GM18511 (cell line): ENCODE results near the gene GRK1.

Experiments
- ATAC-seq: cut with Tn5 transposase; IDR thresholded peaks from one replicate; pipeline ENCODE4 v1.9.1; 2021; ENCODE audit warnings: mild to moderate bottlenecking, moderate library complexity; ENCODE audit not compliant: unreplicated experiment

GRK1 gene

DNA sequence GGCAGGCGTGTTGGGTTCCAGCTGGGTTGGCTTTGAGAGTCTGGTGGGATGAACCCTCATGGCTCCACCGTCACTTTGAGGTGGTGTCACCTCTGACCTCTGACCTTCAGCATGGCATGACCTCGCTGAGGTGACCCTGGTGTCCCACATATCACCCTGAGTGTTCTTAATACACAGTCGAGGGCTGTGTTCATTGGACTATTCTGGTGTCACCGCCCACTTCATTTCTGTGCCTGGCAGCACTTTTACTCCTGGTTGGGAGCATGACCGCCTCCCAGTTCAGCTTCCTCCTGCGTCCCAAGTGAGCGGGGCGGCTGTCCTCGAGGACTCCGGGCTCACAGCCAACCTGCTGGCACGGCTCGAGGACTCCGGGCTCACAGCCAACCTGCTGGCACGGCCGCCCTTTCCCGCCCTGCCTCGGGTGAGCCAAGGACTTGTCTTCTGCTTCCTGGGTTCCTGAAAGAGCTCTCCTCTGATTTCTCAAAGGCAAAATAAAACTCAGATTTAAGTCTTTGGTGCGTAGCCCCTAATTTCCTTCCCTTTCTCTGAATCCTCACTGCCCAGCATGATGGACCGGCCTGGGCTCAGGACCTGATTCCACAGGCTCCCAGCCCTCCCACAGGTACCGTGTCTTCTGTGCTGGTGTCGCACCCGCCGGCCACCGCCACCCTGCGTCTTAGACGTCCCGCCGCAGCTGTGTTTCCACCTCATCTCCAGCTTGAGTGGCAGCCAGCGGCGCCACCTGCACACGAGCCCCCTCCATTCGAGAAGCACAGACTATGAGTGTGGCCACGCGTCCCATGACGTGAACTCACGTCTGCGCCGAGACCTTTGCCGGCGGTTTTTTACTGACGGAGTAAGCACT lies 19.4 kb upstream of the GRK1 start:
- ATAC-seq: no peak

DNA sequence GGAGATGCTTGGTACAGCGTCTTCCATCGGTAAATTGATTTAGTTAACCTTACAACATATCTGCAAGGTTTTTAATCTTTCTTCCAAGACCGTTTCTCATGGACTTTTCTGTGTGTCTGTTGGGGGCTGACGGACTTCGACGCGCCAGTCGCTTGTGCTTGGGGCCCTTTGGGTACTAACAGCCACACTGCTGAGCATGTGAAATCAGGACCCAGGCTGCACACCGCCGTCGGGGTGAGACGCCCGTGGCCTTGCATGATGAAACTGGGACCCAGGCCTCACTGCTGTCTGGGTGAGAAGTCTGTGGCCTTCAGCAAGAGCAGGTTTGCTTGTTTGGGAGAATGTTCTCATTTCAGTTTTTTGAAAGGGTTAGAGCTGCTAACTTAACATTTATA lies 18.8 kb upstream of the GRK1 start:
- ATAC-seq: no peak

DNA sequence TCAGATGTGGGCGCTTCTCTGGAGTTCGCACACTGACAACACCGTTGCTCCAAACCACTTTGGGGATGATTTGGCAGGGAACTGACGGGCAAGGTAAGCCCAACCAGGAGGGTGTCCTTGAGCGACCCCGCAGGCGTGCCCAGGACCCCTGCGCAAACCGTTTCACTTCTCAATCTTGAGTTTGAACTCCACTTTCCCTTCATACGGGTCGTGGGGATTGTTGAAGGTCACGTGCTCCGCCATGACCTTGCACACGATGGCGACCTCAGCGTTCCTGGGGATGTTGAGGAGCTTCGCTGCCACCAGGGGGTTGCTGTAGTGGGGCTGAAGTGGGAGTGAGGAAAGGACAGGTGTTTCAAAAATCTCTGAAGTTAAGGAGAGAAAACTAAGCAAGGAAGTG lies 17.8 kb upstream of the GRK1 start:
- no peak for ATAC-seq

DNA sequence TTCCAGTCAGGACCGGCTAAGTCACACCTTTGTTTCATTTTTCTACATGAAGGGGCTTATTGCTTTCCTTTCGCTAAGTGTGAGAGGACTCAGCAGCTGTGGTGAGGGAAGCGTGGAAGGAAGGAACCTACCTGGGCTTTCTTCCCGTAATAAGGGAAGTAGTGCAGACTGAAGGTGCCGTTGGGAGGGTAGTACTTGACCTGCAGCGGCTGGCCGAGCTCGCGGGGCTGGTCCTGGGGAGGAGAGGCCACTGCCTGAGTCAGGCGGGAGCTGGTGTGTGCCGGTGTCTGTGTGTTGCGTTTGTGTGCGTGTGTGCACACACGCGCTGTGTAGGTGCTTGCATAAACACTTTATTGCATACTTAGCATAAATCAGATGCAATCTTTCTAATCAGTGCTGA lies 16.7 kb upstream of the GRK1 start:
- no peak for ATAC-seq

DNA sequence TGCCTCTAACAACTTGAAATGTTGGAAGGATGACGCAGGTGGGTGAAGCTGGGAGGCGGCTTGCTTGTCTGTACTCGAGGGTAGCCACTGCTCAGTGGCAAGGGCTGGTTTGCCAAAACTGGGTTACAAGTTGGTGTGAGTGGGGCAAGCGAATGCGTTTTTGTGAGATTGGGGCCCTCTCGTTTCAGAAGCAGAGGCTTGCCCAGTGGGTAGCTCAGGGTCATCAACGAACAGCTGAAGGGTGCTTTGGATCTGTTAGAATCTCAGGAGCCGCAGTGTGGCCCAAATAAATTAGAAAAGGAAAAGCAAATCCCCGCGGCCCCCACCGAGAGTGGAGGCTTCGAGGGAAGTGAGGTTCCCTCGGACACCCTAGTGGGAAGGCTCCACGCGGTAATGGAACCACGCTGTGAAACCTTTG lies 16.3 kb upstream of the GRK1 start:
- ATAC-seq: no peak

DNA sequence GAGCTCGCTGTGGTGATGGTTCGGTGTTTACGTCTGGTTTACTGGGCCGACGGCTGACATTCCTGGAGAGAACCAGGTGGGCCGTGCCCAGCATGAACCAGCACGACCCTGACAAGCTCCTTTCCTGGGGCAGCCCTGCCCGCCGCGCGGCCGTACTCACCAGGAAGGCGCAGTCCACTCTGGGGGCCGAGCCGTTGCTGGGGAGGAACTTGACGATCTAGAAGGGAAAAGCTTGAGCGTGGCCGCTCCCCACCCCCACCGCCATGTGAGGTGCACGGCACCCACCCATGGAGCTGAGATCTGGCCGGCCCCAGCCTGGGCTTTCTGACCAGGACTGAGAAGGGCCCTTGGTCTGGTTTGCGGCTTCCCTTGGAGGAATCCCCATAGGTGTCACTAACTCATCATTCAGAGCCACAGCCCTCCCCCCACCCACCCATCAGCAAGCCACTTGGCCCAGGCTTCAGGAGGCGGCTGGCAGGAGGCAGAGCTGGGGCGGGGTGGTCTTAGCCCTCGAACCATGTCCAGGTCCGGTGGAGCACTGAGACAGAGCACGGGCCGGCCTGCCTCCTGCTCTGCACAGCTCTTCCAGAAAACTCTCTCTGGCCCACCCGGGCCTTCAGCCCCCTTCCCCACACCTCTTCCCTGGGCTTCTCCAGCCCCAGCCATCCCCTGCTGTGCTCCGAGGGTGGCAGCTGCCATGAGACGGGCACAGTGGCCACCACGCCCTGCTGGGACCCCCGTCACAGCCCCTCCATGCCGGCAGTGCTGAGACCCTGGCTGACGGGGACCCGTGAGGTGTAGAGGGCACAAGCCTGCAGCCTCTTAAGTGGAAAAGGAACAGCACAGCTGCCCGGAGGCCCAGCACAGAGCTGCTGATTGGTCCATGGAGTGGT lies 15.3 kb upstream of the GRK1 start:
- ATAC-seq: no peak

DNA sequence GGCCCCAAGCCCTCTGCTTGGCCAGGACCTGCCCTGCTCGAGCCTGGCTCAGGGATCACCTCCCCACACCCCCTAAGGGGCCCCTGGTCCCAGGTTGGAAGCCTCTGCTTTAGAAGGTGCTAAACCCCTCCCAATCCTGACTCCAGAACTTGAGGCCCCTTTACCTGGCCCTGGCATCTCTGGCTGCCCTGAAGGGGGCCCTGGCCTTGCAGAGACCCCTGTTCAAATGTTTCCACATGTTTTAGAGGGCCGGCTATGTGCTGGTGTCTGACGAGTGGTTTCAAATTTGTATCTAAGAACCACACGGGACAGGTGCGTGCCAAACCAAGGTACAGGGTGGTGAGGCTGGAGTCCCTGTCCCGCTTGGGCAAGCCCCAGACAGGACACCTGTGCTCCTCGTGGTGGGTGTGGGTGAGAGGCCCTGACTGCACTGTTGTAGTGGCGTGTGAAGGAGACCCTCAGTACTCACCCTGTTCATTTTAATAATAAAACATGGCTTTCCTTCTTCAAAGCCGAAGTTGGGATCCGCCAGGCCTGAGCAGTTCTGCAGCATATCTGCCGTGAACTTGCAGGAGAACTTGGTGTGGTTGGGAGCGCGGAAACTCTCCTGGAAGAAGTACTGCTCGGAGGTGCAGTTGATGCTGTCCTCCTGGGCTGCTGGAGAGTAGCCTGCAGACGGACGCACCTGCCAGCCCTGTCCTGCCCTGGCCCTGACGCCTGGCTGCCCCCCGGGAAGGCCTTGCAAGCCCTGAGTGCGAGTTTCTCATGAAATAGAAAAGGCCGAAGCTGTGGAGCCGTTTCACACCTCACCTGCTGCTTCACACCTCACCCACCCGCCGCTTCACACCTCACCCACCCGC lies 14.4 kb upstream of the GRK1 start:
- ATAC-seq: no peak

DNA sequence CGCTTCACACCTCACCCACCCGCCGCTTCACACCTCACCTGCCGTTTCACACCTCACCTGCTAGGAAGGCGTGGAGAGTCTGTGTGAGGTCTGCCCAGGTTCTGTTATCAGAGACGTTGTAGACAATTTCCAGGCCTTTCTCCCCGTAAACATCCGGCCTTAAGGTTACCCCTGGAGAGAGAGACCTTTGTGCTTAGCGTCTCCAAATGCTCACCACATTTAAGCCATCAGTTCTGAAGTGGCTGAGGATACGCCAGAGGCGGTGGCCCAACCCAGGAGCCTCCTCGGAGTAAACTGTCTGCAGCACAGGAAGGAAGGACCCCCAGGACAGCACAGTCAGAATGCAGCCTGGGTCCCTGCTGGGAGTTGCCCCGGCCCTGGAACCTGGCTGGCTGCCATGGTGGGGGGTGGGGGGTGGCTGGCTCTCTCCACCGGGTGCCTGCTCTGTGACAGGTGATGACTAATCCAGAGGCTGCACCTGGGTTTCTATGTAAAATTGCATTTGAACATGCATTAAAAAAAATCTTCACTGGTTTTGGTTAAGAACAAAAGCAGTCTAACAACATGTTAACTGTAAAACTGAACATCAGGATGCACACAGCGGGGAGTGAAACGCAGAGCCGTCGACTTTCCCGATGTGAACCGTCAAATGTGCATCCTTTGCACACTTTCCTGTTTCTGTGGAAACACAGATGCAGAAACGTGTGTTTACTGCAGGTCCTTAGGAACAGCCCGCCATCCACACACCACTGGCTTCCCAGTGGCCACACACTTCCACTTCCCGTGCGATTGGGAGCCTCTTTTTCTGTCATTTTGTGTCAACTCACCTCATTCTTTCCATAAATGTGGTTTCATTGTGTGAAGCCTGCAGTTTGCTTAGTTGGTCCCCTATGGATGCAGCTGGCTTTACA lies 13.5 kb upstream of the GRK1 start:
- no peak for ATAC-seq

DNA sequence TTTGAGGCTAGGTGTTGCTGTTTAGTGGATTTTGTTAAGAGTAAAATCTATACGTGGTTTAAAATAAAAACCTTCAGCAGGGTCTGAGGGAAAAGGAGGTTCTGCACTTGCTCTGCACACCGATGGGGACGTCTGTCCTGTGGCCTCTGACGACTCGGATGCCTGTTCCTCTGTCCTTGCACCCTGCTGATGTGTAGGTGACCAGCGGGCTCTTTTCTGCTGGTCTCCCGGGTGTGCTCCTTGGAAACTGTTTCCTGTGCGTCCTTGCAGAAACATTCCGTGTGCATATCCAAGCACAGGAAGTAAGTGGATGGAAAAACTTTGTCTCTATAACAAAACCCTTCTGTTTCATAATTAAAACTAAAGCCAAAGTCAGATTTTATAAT lies 12.9 kb upstream of the GRK1 start:
- no peak for ATAC-seq

DNA sequence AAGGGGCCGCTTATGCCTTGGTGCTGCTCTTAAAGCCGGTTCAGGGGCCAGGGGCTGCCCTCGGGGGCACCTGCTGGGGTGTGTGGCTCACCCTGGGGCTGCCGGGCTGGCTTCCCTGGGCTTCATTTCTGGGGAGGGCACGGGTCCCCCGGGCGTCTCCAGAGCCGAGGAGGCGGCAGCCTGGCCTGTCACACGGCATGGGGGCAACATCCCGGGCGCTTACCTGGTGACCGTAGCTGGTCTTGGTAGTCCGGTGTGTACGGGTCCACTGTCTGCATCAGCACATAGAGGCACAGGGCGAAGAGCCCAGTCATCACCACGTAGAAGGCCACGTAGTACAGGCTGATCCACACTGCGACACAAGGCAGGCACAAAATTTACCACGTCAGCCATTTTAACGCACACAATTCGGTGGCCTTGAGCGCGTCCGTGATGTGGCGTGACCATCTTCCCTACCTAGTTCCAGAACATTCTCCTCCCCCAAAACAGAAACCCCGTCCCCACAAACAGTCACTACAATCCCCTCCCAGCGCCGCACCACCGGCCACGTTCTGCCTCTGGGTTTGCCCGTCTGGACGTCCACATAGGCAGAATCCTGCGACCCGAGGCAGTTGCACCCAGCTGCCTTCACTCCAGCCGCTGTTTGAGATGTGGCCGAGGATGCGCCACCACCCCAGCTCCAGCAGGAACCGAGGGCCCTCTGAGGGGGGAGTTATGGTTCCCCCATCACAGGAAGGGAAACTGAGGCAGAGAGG lies 12.3 kb upstream of the GRK1 start:
- no peak for ATAC-seq

DNA sequence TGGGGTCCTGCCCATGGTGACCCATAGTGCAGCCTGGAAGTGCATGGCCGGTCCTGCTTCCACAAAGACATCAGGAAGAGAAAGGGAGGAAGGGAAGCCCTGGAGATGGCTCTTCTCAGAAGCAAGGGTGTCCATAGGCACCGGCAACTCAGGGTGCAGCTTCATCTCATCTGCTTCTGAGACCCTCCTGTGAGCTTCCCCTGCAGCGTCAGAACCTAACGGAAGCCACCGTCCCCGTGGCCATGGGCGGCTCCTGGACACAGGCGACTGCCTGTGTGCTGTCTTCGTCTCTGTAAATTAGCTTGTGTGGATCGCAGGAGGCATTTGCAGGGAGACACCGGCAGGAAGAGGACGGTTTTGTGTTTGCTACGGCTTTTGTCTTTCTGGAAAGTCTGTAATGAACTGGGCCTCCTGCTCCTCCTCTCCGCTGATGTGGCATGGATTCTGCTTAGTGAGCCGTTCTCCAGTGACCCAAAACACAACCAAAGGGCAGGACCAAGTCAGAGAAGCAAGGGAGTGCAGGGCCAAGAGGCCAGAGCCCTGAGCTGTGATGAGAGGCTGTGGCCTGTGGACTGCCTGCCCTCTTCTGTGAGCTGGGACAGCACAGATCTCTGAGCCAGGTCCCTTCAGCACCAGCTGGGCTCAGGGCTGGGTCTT lies 11.5 kb upstream of the GRK1 start:
- no peak for ATAC-seq

DNA sequence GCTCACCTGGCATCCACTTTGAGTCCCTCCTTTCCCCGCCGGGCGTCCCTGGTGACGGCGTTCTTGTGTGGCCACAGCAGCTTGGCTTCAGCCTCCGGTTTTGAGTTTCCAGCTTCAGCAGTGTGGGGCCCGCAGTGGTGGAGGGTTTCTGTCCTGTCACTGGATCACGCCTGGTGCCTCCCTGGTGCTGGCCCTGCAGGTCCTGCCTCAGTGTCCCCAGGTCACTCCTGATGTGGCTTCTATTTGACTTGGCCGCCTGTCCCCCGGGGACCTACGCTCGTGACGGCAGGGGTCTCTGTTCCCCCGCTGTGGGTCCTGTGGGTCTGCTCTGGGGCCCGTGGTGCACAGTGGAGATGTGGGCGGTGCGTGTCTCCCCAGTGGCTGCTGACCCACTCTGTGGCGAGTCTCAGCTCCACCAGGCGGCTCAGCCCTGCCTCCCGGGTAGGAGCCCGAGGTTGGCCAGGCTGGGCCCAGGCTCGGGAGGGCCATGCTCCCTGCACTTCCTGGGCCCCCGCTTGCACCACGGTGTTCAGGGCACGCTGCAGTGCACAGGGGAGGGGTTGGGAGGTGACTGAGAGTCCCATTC lies 10.9 kb upstream of the GRK1 start:
- no peak for ATAC-seq

DNA sequence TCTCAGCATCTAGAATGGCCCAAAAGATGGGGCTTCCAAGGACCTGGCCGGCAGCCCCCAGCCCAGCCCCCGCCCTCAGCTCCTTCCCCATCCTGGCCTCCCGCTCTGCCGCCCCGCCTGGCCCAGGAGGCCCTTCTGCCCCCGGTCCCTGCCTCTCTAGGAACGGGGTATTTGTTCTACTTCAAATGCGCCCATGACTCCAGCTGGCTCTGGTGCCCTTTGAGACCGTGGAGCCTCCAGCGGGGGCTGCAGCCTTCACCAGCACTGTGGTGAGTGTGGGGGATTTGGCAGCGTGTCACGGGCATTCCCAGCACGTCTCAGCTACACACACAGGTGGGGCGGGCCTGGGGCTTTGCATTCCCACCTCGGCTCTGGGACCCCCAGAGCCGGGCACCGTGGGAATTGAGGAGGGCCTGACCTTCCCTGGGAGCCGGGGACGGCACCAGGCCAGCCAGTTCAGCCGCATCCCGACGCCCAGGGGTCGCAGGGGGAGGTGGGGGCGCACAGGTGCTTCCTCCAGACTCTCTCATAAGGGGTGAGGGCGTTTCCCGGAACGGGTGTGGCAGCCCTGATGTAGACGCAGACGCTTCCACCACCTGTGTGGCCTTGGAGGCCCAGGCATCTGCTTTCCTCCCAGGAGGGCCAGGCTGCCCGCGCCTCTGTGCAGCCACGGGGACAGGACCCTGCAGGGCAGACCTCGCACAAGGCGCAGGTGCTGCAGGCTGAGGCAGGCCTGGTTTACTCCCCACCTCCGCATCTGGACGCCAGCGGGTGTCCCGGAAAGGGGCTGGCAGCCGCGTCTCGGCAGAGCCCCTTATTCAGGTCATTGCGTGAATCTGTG lies 10.0 kb upstream of the GRK1 start:
- ATAC-seq: no peak

DNA sequence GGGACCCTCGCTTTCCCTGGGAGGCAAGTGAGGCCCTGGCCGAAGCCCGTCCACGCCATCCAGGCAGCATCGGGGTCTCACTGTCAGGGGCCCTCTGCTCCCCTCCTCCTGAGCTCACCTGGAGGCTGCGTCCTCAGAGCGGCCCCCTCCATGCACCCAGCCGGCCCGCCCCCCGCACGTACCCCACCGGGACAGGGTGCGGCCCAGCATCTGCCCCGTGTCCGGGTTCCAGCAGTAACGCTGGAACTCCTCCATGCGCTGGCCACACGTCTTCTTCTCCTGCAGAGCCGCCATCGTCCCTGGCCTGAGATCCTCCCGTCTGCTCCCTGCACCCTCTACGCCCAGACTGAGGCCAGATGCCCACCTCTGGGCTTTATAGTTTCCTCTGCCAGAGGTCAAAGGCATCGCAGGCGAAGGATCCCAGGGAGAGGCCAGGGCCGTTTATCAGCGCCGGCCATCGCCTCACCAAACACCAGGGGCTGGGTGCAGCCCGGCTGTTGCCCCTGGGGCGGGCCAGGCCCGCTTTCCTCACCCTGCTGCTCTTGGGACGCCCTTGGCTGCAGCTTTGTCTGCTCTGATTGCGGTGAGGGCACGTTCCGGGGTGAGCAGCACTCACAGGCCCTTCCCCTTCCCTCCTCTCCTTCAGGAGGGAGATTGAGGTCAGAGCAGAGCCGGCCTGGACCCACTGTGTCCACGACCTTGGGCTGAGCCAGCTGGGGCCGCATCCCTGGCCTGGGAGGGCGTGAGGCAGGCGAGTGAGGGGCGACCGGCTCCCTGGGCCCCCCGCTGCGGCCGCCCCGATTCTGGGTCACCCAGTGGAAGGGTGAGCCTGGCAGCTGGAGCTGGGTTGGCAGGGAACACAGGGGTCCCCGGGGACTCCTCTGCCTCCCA lies 8.9 kb upstream of the GRK1 start, which contains the start of gene ATP4B:
Gene ATP4B (minus strand): TSS at position 348 of the 891 bp plus-strand sequence. CDS start 54 bp downstream, at position 294.
- no peak for ATAC-seq

DNA sequence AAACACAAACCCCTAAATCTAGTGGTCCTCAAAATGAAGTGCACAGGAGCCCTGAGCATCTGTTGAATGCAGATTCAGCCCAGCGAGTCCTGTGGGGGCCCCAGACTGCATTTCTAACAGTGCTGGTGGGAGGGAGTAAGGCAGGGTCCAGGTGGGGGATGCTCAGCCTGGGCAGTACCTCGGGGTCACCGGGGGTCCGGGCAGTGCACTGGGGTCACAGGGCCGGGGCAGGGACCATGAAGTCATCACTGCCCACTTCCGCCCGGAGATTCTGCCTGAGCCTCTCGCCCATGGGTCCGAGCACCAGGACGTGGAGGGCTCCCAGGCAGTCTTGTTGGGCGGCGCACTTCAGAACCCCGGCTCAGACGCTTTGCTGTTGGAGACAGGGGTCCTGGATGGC lies 8.2 kb upstream of the GRK1 start:
- no peak for ATAC-seq

DNA sequence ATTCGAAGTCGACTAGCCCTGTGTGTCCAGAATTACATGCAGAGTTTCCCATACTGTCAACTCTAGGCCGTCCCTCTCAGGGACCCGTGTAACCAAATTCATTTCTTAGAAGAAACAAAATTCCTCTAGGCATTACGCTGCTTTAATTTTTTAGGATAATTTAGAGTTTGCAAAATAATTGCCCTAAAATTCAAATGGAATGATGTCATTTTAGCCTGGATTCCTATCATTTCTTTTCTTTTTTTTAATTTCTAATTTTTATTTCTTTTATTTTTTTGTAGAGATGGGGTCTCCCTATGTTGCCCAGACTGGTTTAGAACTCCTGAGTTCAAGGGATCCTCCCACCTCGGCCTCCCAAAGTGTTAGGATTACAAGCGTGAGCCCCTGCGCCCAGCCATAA lies 7.7 kb upstream of the GRK1 start:
- ATAC-seq: no peak
